GM19467 (cell line): ENCODE data around the gene SH3PXD2A.

ENCODE experiments used
- ATAC-seq: cut with Tn5 transposase; IDR thresholded peaks from one replicate; pipeline ENCODE4 v1.9.1; 2021; ENCODE audit warnings: mild to moderate bottlenecking, moderate library complexity; ENCODE audit not compliant: unreplicated experiment

SH3PXD2A gene

GRCh38 chr10:103879831-103880230, 24.5 kb upstream of the SH3PXD2A start:
- ATAC-seq, result no peak

- no peak for ATAC-seq
Observed at GRCh38 chr10:103879409-103879808, 24.0 kb upstream of the SH3PXD2A start.

GRCh38 chr10:103877861-103878260, 22.5 kb upstream of the SH3PXD2A start:
- ATAC-seq, result no peak

- ATAC-seq, result no peak
Observed at GRCh38 chr10:103876155-103876554, 20.8 kb upstream of the SH3PXD2A start.

- no peak for ATAC-seq
Observed at GRCh38 chr10:103874730-103875129, 19.4 kb upstream of the SH3PXD2A start.

- no peak for ATAC-seq
Observed at GRCh38 chr10:103872137-103872931, 17.0 kb upstream of the SH3PXD2A start.

GRCh38 chr10:103871006-103871405, 15.6 kb upstream of the SH3PXD2A start:
- no peak for ATAC-seq

- no peak for ATAC-seq
Observed at GRCh38 chr10:103870516-103870915, 15.1 kb upstream of the SH3PXD2A start.

GRCh38 chr10:103869336-103869735, 14.0 kb upstream of the SH3PXD2A start:
- ATAC-seq, result no peak

- ATAC-seq, result no peak
Observed at GRCh38 chr10:103868200-103868599, 12.8 kb upstream of the SH3PXD2A start.

- ATAC-seq, result no peak
Observed at GRCh38 chr10:103861505-103861904, 6.1 kb upstream of the SH3PXD2A start.

GRCh38 chr10:103859161-103860086, 4.0 kb upstream of the SH3PXD2A start:
- ATAC-seq, result no peak

GRCh38 chr10:103858360-103858759, 3.0 kb upstream of the SH3PXD2A start:
- ATAC-seq, result no peak

- no peak for ATAC-seq
Observed at GRCh38 chr10:103856797-103857170, 1.4 kb upstream of the SH3PXD2A start.

- no peak for ATAC-seq
Observed at GRCh38 chr10:103855852-103856796, 748 bp upstream of the SH3PXD2A start.

GRCh38 chr10:103854686-103855391, 537 bp downstream of the SH3PXD2A start:
- no peak for ATAC-seq

- no peak for ATAC-seq
Observed at GRCh38 chr10:103854265-103854685, 1.1 kb downstream of the SH3PXD2A start.

- no peak for ATAC-seq
Observed at GRCh38 chr10:103853428-103854264, 1.7 kb downstream of the SH3PXD2A start.

- no peak for ATAC-seq
Observed at GRCh38 chr10:103852856-103853255, 2.5 kb downstream of the SH3PXD2A start.
